ENCODE results near the gene SFXN3.

SFXN3 gene

GRCh38 chr10:101011517-101012423, 19.3 kb upstream of the SFXN3 start:
- H3K27ac ChIP-seq (ENCODE audit: low read length): no peak overlapping the region
- H3K4me3 ChIP-seq (ENCODE audit: low read depth in 1 of 2, low read length in 2 of 2): no peak overlapping the region
- no peaks in the 10 kb centered on the region for H3K27me3 ChIP-seq (ENCODE audit: low read depth, low read length)
- no peaks in the 10 kb centered on the region for H3K9me3 ChIP-seq (ENCODE audit: control insufficient read depth in 1 of 2, low read length in 2 of 2)
- H3K36me3 ChIP-seq (ENCODE audit: control insufficient read depth in 1 of 2, insufficient read depth in 2 of 2, low read length in 2 of 2): peaks cover 0 to 4% of the 10 kb centered on the region in 2 donors
- H3K4me1 ChIP-seq (ENCODE audit: control insufficient read depth in 1 of 2, insufficient read depth in 2 of 2, low read length in 2 of 2): peaks cover 8 to 50% of the 10 kb centered on the region in 2 donors

- Histone ChIP-seq H3K27me3 (ENCODE audit: low read depth, low read length) (no peaks in the 10 kb centered on the region), H3K27ac (ENCODE audit: low read length) (no peak overlapping the region), H3K4me3 (ENCODE audit: low read depth in 1 of 2, low read length in 2 of 2) (no peak overlapping the region)
These were observed 18.3 kb upstream of the SFXN3 start for GRCh38 chr10:101012525-101013364.

GRCh38 chr10:101013365-101013825, 17.6 kb upstream of the SFXN3 start:
- Histone ChIP-seq H3K9me3 (ENCODE audit: control insufficient read depth in 1 of 2, low read length in 2 of 2) (no peaks in the 10 kb centered on the region), H3K27ac (ENCODE audit: low read length) (no peak overlapping the region), H3K4me1 (ENCODE audit: control insufficient read depth in 1 of 2, insufficient read depth in 2 of 2, low read length in 2 of 2) (peaks cover 8 to 35% of the 10 kb centered on the region in 2 donors), H3K4me3 (ENCODE audit: low read depth in 1 of 2, low read length in 2 of 2) (no peak overlapping the region), H3K27me3 (ENCODE audit: low read depth, low read length) (no peaks in the 10 kb centered on the region), H3K36me3 (ENCODE audit: control insufficient read depth in 1 of 2, insufficient read depth in 2 of 2, low read length in 2 of 2) (no peaks in the 10 kb centered on the region)

More at GRCh38 chr10:101012525-101013364, 18.3 kb upstream of the SFXN3 start:
- Histone ChIP-seq H3K9me3 (ENCODE audit: control insufficient read depth in 1 of 2, low read length in 2 of 2) (no peaks in the 10 kb centered on the region), H3K4me1 (ENCODE audit: control insufficient read depth in 1 of 2, insufficient read depth in 2 of 2, low read length in 2 of 2) (peaks cover 8 to 41% of the 10 kb centered on the region in 2 donors), H3K36me3 (ENCODE audit: control insufficient read depth in 1 of 2, insufficient read depth in 2 of 2, low read length in 2 of 2) (no peaks in the 10 kb centered on the region)

GRCh38 chr10:101014230-101014884, 16.7 kb upstream of the SFXN3 start:
- Histone ChIP-seq H3K4me3 (ENCODE audit: low read depth in 1 of 2, low read length in 2 of 2) (no peak overlapping the region), H3K9me3 (ENCODE audit: control insufficient read depth in 1 of 2, low read length in 2 of 2) (no peaks in the 10 kb centered on the region), H3K27ac (ENCODE audit: low read length) (no peak overlapping the region), H3K27me3 (ENCODE audit: low read depth, low read length) (no peaks in the 10 kb centered on the region), H3K36me3 (ENCODE audit: control insufficient read depth in 1 of 2, insufficient read depth in 2 of 2, low read length in 2 of 2) (no peaks in the 10 kb centered on the region), H3K4me1 (ENCODE audit: control insufficient read depth in 1 of 2, insufficient read depth in 2 of 2, low read length in 2 of 2) (peaks cover 8 to 32% of the 10 kb centered on the region in 2 donors)

- H3K36me3 ChIP-seq (ENCODE audit: control insufficient read depth in 1 of 2, insufficient read depth in 2 of 2, low read length in 2 of 2): no peaks in the 10 kb centered on the region
- H3K4me1 ChIP-seq (ENCODE audit: control insufficient read depth in 1 of 2, insufficient read depth in 2 of 2, low read length in 2 of 2): peaks cover 8 to 32% of the 10 kb centered on the region in 2 donors
- H3K27me3 ChIP-seq (ENCODE audit: low read depth, low read length): no peaks in the 10 kb centered on the region
- no peak overlapping the region for H3K4me3 ChIP-seq (ENCODE audit: low read depth in 1 of 2, low read length in 2 of 2)
- H3K9me3 ChIP-seq (ENCODE audit: control insufficient read depth in 1 of 2, low read length in 2 of 2): no peaks in the 10 kb centered on the region
- no peak overlapping the region for H3K27ac ChIP-seq (ENCODE audit: low read length)
These were observed 16.0 kb upstream of the SFXN3 start for GRCh38 chr10:101014966-101015581.

- H3K27ac ChIP-seq (ENCODE audit: low read length): no peak overlapping the region
- H3K36me3 ChIP-seq (ENCODE audit: control insufficient read depth in 1 of 2, insufficient read depth in 2 of 2, low read length in 2 of 2): no peaks in the 10 kb centered on the region
- no peaks in the 10 kb centered on the region for H3K9me3 ChIP-seq (ENCODE audit: control insufficient read depth in 1 of 2, low read length in 2 of 2)
- H3K4me3 ChIP-seq (ENCODE audit: low read depth in 1 of 2, low read length in 2 of 2): no peak overlapping the region
- H3K4me1 ChIP-seq (ENCODE audit: control insufficient read depth in 1 of 2, insufficient read depth in 2 of 2, low read length in 2 of 2): peaks cover 8 to 32% of the 10 kb centered on the region in 2 donors
- no peaks in the 10 kb centered on the region for H3K27me3 ChIP-seq (ENCODE audit: low read depth, low read length)
These were observed 15.5 kb upstream of the SFXN3 start for GRCh38 chr10:101015582-101015973.

GRCh38 chr10:101016814-101017213, 14.2 kb upstream of the SFXN3 start:
- Histone ChIP-seq H3K9me3 (ENCODE audit: control insufficient read depth in 1 of 2, low read length in 2 of 2) (no peaks in the 10 kb centered on the region), H3K36me3 (ENCODE audit: control insufficient read depth in 1 of 2, insufficient read depth in 2 of 2, low read length in 2 of 2) (no peaks in the 10 kb centered on the region), H3K27ac (ENCODE audit: low read length) (no peak overlapping the region), H3K4me1 (ENCODE audit: control insufficient read depth in 1 of 2, insufficient read depth in 2 of 2, low read length in 2 of 2) (peaks cover 8 to 32% of the 10 kb centered on the region in 2 donors), H3K4me3 (ENCODE audit: low read depth in 1 of 2, low read length in 2 of 2) (no peak overlapping the region), H3K27me3 (ENCODE audit: low read depth, low read length) (no peaks in the 10 kb centered on the region)

GRCh38 chr10:101018118-101018599, 12.9 kb upstream of the SFXN3 start:
- Histone ChIP-seq H3K27me3 (ENCODE audit: low read depth, low read length) (no peaks in the 10 kb centered on the region), H3K4me3 (ENCODE audit: low read depth in 1 of 2, low read length in 2 of 2) (no peak overlapping the region), H3K36me3 (ENCODE audit: control insufficient read depth in 1 of 2, insufficient read depth in 2 of 2, low read length in 2 of 2) (no peaks in the 10 kb centered on the region), H3K9me3 (ENCODE audit: control insufficient read depth in 1 of 2, low read length in 2 of 2) (no peaks in the 10 kb centered on the region), H3K4me1 (ENCODE audit: control insufficient read depth in 1 of 2, insufficient read depth in 2 of 2, low read length in 2 of 2) (peaks cover 3 to 20% of the 10 kb centered on the region in 2 donors), H3K27ac (ENCODE audit: low read length) (no peak overlapping the region)

GRCh38 chr10:101018600-101019439, 12.2 kb upstream of the SFXN3 start:
- Histone ChIP-seq H3K27ac (ENCODE audit: low read length) (no peak overlapping the region), H3K4me3 (ENCODE audit: low read depth in 1 of 2, low read length in 2 of 2) (no peak overlapping the region), H3K9me3 (ENCODE audit: control insufficient read depth in 1 of 2, low read length in 2 of 2) (no peaks in the 10 kb centered on the region), H3K36me3 (ENCODE audit: control insufficient read depth in 1 of 2, insufficient read depth in 2 of 2, low read length in 2 of 2) (no peaks in the 10 kb centered on the region), H3K4me1 (ENCODE audit: control insufficient read depth in 1 of 2, insufficient read depth in 2 of 2, low read length in 2 of 2) (peaks cover 0 to 15% of the 10 kb centered on the region in 2 donors), H3K27me3 (ENCODE audit: low read depth, low read length) (no peaks in the 10 kb centered on the region)

- H3K4me1 ChIP-seq (ENCODE audit: control insufficient read depth in 1 of 2, insufficient read depth in 2 of 2, low read length in 2 of 2): peaks cover 0 to 9% of the 10 kb centered on the region in 2 donors
- H3K27ac ChIP-seq (ENCODE audit: low read length): no peak overlapping the region
- no peak overlapping the region for H3K4me3 ChIP-seq (ENCODE audit: low read depth in 1 of 2, low read length in 2 of 2)
- no peaks in the 10 kb centered on the region for H3K9me3 ChIP-seq (ENCODE audit: control insufficient read depth in 1 of 2, low read length in 2 of 2)
- no peaks in the 10 kb centered on the region for H3K27me3 ChIP-seq (ENCODE audit: low read depth, low read length)
- no peaks in the 10 kb centered on the region for H3K36me3 ChIP-seq (ENCODE audit: control insufficient read depth in 1 of 2, insufficient read depth in 2 of 2, low read length in 2 of 2)
These were observed 11.7 kb upstream of the SFXN3 start for GRCh38 chr10:101019440-101019703.

All from muscle layer of duodenum (tissue), 2 donors.